ENCODE results near the gene IFNA13.
A peak's percentile ranks its signal among the peaks of the same experiment; 100 is the strongest.

Gene IFNA13

GRCh38 chr9:21357479-21358460 lies 10.1 kb downstream of the IFNA13 start:
- DNase-seq = no peak

- no peak for DNase-seq
Measured at GRCh38 chr9:21350787-21351186, 17.1 kb downstream of the IFNA13 start, which contains the start of gene IFNA6. Gene IFNA6 (minus strand): TSS chr9:21350887. CDS start chr9:21350887, 0 bp downstream.

GRCh38 chr9:21348430-21348970 lies 19.4 kb downstream of the IFNA13 start:
- no peak for DNase-seq

GRCh38 chr9:21340735-21341134 lies 27.1 kb downstream of the IFNA13 start:
- DNase-seq = no peak

GRCh38 chr9:21336457-21336856 lies 31.4 kb downstream of the IFNA13 start:
- no peak for DNase-seq

- DNase-seq = peak; percentile 68 to 74 (median 71)
Measured at GRCh38 chr9:21334701-21335632, 32.9 kb downstream of the IFNA13 start, which contains the start of gene KLHL9. Gene KLHL9 (minus strand): TSS chr9:21335404. CDS start chr9:21334859, 545 bp downstream.

- no peak for DNase-seq
Measured at GRCh38 chr9:21333226-21333625, 34.6 kb downstream of the IFNA13 start.

GRCh38 chr9:21331676-21332402 lies 36.0 kb downstream of the IFNA13 start:
- no peak for DNase-seq

- DNase-seq = no peak
Measured at GRCh38 chr9:21326526-21327139, 41.2 kb downstream of the IFNA13 start.

GRCh38 chr9:21324047-21324446 lies 43.8 kb downstream of the IFNA13 start:
- no peak for DNase-seq

GRCh38 chr9:21322911-21323461 lies 44.9 kb downstream of the IFNA13 start:
- DNase-seq = no peak

GRCh38 chr9:21320465-21320864 lies 47.4 kb downstream of the IFNA13 start:
- DNase-seq = no peak

- no peak for DNase-seq
Measured at GRCh38 chr9:21317956-21318923, 49.6 kb downstream of the IFNA13 start.
